Adipose tissue (tissue), 3 donors: ENCODE measurements around the gene IFT81. TPM values are rescaled to one million over a fixed set of nuclear protein-coding genes. Genes with fewer than 3 reads are reported as not detected.
"Not testable (repeated sequence)": the region's sequence is repeated elsewhere in the genome, so short reads cannot be mapped to it uniquely, and the experiment has no call there.

Experiments
- H3K27ac ChIP-seq: one replicate; pipeline ENCODE4 v1.5.1; 2013; ENCODE audit warnings: low read depth, low read length
- WGBS, 3 donors: extraction: QIAGEN DNeasy Blood & Tissue Kit; methylation state at CpG; one replicate each; pipeline ENCODE4 v1.1.7; 2013; 5-methylcytosine and 5-hydroxymethylcytosine counted together
- polyA plus RNA-seq, 3 donors: library from polyadenylated mRNA; stranded (reverse); fragments of 200-250 nt; gene quantifications; one replicate each; pipeline ENCODE4 v1.2.3, GENCODE V29; 2013
- donor health status: healthy with polysubstance abuse.
- donor health status: Bipolar disorder and iron deficiency.
- donor health status: healthy.

The IFT81 gene
- polyA plus RNA-seq = 1 to 10 TPM; 2.0 to 7.2 (median 2.7) TPM

GRCh38 chr12:110124269-110124995 is at the start of gene IFT81:
IFT81 (plus strand) TSS chr12:110124357; CDS start chr12:110127381, 3,024 bp downstream.
- 0 to 1% (median 0%) methylated on average over 59 to 61 of the region's 61 CpGs for WGBS, 3 donors
- H3K27ac ChIP-seq = no peak within 1 kb of the TSS

DNA sequence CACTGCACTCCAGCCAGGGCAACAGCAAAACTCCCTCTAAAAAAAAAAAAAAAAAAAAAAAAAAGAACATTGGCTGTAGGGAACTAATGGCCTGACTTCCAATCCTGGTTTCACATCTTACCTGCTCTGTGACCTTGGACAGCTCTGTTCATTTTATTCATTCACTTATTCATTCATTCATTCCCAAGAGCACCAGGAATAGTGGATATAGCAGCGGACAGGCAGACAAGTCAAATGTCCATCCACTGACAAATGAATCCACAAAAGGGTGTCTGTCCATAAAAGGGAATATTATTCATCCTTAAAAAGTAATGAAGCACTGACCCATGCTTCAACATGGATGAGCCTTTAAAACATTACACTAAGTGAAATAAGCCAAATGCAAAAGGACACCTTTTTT is 48.3 kb upstream of the IFT81 start:
- 94 to 100% (median 100%) methylated on average over 1 of the region's 1 CpG for WGBS, 3 donors
- H3K27ac ChIP-seq = no peak overlapping the region

- 76 to 81% (median 78%) methylated on average over 4 of the region's 4 CpGs for WGBS, 3 donors
Observed at GRCh38 chr12:110077800-110078199, 46.4 kb upstream of the IFT81 start.

GRCh38 chr12:110079477-110080400 is 44.4 kb upstream of the IFT81 start:
- 68 to 72% (median 68%) methylated on average over 24 of the region's 24 CpGs for WGBS, 3 donors
- H3K27ac ChIP-seq = no peak overlapping the region

More at GRCh38 chr12:110077800-110078199, 46.4 kb upstream of the IFT81 start:
- no peak overlapping the region for H3K27ac ChIP-seq

DNA sequence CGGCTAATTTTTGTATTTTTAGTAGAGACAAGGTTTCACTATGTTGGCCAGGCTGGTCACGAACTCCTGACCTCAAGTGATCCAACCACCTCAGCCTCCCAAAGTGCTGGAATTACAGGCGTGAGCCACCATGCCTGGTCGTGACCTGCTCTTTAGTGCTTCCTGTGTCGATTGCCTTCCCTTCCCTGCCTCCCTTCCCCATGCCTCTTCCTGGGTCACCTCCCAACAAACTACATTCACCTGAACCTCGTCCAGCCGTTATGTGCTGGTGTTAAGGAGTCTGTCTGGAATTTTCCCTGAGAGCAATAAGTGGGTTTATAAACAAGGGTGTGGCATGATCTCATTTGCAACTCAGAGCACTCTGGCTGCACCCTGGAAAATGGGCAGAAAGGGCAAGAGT is 43.7 kb upstream of the IFT81 start:
- WGBS, 3 donors = 86 to 89% (median 88%) methylated on average over 7 of the region's 7 CpGs
- no peak overlapping the region for H3K27ac ChIP-seq

- 61 to 78% (median 70%) methylated on average over 4 of the region's 4 CpGs for WGBS, 3 donors
- H3K27ac ChIP-seq = no peak overlapping the region
Observed at GRCh38 chr12:110084314-110085015, 39.7 kb upstream of the IFT81 start.

GRCh38 chr12:110088216-110088615 is 35.9 kb upstream of the IFT81 start:
- H3K27ac ChIP-seq = not testable (repeated sequence)
- WGBS, 3 donors = 59 to 83% (median 69%) methylated on average over 6 of the region's 6 CpGs

DNA sequence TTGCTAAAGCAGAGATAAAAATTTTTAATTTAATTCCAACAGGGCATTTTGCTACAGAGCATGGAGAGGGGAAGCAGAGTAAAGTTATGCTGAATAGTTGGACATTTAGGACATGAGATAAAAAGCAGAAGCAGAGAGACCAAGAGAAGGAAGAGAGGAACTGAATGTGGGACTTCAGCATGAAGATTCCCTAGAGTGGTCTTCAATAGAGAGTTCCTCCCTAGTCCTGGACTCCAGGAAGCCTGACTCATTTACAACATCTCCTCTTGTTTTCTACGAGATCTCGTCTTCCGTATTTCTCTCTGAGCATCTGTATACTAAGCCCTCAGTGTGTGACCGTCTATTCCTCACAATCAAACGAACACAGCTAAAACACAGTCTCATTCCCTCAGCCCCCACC is 35.2 kb upstream of the IFT81 start:
- 53 to 89% (median 62%) methylated on average over 5 of the region's 5 CpGs for WGBS, 3 donors

DNA sequence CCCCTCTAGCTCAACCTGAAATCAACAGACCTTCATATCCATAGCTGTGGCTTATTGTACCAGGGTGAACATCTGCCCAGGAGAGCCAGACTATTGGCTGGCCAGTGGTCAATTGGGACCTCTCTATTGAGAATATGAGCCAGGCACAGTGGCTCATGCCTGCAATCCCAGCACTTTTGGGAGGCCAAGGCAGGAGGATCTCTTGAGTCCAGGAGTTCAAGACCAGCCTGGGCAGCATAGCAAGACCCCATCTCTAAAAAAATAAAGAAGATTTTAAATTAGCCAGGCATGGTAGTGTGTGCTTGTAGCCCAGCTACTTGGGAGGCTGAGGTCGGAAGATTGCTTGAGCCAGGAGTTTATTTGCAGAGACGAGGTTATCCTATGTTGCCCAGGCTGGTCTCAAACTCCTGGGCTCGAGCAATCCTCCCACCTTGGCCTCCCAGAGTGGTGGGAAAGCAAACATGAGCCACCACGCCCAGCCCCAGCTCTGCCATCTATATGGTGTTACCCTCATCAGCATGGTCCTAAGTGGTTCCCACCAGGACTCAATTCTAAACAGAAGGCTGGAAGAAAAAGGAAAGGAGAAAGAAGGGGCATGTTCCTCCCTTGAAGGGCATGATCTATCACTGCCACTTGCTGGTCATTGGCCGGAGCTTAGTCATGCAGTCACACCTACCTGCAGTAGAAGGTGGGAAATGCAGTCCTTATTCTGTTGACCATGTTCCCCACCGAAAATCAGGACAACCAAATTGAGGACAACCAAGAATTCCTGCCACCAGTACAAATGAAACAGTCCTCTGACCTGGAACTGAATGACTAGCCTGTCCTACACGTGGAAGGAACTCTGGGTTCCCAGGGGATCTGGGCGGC is 33.7 kb upstream of the IFT81 start:
- WGBS, 3 donors = 70 to 78% (median 75%) methylated on average over 8 of the region's 8 CpGs

More for the DNA sequence above, 35.2 kb upstream of the IFT81 start:
- H3K27ac ChIP-seq = no peak overlapping the region

DNA sequence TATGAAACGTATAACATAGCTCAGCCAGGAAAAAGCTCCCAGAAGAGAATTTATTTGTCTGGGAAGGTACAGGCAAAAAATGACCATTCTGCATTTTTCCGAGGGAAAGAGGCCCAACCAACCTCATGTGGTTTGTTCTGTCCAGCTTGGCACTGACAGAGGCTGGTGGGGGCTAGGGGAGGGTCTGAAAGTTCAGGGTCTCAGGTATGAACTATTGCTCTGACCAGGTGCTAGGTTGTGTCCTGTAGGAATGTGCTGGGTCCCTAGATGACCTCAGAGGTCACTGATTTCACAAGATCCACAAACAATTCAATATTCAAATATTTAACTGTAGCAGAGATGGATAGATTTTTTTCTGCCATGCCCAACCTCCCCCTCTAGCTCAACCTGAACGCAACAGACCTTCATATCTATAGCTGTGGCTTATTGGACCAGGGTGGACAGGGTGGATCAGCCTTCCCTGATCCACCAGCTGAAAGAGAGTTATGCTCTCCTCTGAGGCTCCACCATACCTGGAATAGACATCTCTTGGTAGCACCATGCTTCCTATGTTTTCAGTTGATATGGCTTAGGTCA is 32.9 kb upstream of the IFT81 start:
- no peak overlapping the region for H3K27ac ChIP-seq
- WGBS, 3 donors = 37 to 76% (median 70%) methylated on average over 3 of the region's 3 CpGs

More for the DNA sequence above, 33.7 kb upstream of the IFT81 start:
- H3K27ac ChIP-seq = no peak overlapping the region

GRCh38 chr12:110093631-110094311 is 30.4 kb upstream of the IFT81 start:
- 38 to 48% (median 38%) methylated on average over 7 of the region's 7 CpGs for WGBS, 3 donors

GRCh38 chr12:110100315-110100970 is 23.7 kb upstream of the IFT81 start:
- 54 to 56% (median 55%) methylated on average over 8 of the region's 8 CpGs for WGBS, 3 donors
- H3K27ac ChIP-seq = no peak overlapping the region

More at GRCh38 chr12:110093631-110094311, 30.4 kb upstream of the IFT81 start:
- H3K27ac ChIP-seq = no peak overlapping the region

DNA sequence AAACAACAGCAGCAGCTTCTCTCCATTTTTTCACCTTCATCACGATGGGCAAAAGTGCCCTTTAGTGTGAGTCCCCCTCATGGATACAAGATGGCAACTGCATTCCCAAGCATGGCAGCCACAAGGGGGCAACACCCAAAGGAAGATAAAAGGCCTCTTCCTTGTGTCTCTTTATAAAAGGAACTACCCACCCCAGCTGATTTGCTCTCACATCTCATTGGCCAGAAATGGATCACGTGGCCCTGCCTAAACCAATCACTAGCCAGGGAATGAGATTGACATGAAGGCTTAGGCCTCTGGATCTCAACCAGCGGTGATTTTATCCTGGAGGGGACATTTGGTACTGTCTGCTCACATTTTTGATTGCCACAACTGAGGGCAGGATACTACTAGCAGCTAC is 21.9 kb upstream of the IFT81 start:
- no peak overlapping the region for H3K27ac ChIP-seq

DNA sequence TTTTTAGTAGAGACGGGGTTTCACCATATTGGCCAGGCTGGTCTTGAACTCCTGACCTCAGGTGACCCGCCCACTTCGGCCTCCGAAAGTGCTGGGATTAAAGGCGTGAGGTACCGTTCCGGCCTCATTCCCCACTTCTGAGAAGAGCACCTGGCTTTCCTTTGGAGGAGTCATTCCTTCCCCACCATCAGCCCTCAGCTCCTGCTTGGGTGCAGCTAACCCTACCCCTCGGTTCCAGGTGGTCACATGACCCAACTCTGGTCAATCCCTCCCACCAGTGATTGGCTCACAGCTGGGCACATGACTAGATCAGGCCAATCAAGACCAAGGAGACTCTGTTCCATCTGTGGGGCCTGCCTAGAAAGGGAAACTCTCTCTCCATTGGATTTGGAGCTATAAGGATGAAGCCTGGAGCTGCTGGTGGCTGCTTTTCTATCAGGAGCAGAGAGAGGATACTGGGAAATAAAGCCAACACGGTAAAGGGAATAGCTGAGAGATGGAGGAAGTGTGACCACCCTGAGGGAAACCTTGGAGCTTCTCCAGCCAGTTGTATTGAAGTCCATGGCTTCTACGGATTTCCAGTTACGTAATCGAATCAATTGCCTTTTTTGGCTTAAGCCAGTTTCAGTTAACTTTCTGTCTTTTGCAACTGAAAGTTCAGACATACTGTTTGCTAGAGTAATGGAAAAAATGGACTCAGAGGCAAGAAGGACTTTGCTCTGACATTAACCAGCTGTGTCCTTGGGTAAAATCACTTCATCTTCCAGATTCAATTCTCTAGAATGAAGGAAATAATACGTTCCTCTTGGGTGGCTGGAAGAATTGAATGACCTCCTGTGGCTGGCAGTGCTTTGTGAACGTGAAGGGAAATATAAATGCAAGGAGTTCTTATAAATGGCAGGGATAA is 19.7 kb upstream of the IFT81 start:
- WGBS, 3 donors = 72 to 75% (median 73%) methylated on average over 14 of the region's 14 CpGs
- H3K27ac ChIP-seq = no peak overlapping the region

More for the DNA sequence above, 21.9 kb upstream of the IFT81 start:
- WGBS, 3 donors = 93 to 97% (median 94%) methylated on average over 3 of the region's 3 CpGs

- WGBS, 3 donors = 51 to 71% (median 61%) methylated on average over 1 of the region's 1 CpG
- H3K27ac ChIP-seq = no peak overlapping the region
Observed at GRCh38 chr12:110105159-110105558, 19.0 kb upstream of the IFT81 start.
